Cardiac fibroblast (primary cell): ENCODE data around the gene PSMD5.
A peak's percentile ranks its signal among the peaks of the same experiment; 100 is the strongest.

Source experiments
- DNase-seq, 2 donors: peaks; one replicate each; pipeline versions ENCODE4 v3.0.0 to v3.0.0-alpha.2; 2010; ENCODE audit warnings: low read depth in 2 of 2
- H3K4me3 ChIP-seq, 2 donors: replicated peaks in 1 of 2; 1 replicate in 1 of 2; 2 replicates in 1 of 2; pipeline ENCODE4 v1.5.1; 2011; ENCODE audit warnings: low read depth in 2 of 2, low read length in 2 of 2, mild to moderate bottlenecking in 2 of 2, moderate library complexity in 1 of 2
- CTCF ChIP-seq: IDR thresholded peaks from one replicate; pipeline ENCODE4 v1.5.1; 2011; ENCODE audit warnings: low read depth, mild to moderate bottlenecking, low read length, inconsistent platforms

The PSMD5 gene

GRCh38 chr9:120851449-120851848 lies 8.7 kb upstream of the PSMD5 start:
- DNase-seq: no peak
- H3K4me3 ChIP-seq: no peak overlapping the region
- no peak for TF ChIP-seq CTCF

- DNase-seq: no peak
- H3K4me3 ChIP-seq: no peak overlapping the region
- no peak for TF ChIP-seq CTCF
Measured at GRCh38 chr9:120850315-120850714, 7.6 kb upstream of the PSMD5 start.

GRCh38 chr9:120846906-120847305 lies 4.2 kb upstream of the PSMD5 start:
- no peak for TF ChIP-seq CTCF
- H3K4me3 ChIP-seq: no peak overlapping the region
- DNase-seq: peak in 1 of 2 donors; percentile 42

- no peak for DNase-seq
- no peak overlapping the region for H3K4me3 ChIP-seq
Measured at GRCh38 chr9:120846251-120846889, 3.6 kb upstream of the PSMD5 start.

GRCh38 chr9:120845255-120845654 lies 2.5 kb upstream of the PSMD5 start:
- DNase-seq: peak in 1 of 2 donors; percentile 20
- H3K4me3 ChIP-seq: no peak overlapping the region
- TF ChIP-seq CTCF: no peak

More at GRCh38 chr9:120846251-120846889, 3.6 kb upstream of the PSMD5 start:
- TF ChIP-seq CTCF: no peak

- TF ChIP-seq CTCF: no peak
- peak overlapping the region; percentile 93 to 94 for H3K4me3 ChIP-seq
- DNase-seq: peak in 1 of 2 donors; percentile 18
Measured at GRCh38 chr9:120841930-120842684, 615 bp downstream of the PSMD5 start.
